Measurements from ENCODE around the gene MAST4. TPM values are rescaled to one million over a fixed set of nuclear protein-coding genes. Genes with fewer than 3 reads are reported as not detected.

Gene MAST4
- polyA plus RNA-seq, 1 donor, result 10.6 TPM

- no peak for DNase-seq (ENCODE audit: low read depth)
These were observed 477.0 kb downstream of the MAST4 start for GRCh38 chr5:67073045-67073680.

GRCh38 chr5:67077296-67077695, 481.1 kb downstream of the MAST4 start:
- no peak for DNase-seq (ENCODE audit: low read depth)

- no peak for DNase-seq (ENCODE audit: low read depth)
These were observed 485.1 kb downstream of the MAST4 start for GRCh38 chr5:67081261-67081660.

DNA sequence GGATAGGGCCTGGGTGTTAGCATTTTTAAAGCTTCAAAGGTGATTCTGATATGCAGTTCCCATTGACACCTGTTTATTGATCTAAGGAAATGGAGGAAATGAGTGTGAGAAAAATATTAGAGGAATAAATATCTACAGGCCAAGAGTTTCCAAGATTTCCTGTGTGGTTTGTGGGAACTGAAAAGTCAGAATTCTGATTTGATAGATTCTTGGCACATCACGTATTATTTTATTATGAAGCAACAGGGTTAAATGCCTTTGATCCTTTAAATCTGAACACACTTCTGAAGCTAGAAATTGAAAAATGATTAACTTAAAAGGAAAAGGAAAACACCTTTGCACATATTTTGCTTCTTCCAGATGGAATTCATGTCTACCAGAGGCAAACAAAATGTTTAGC, 486.7 kb downstream of the MAST4 start:
- no peak for DNase-seq (ENCODE audit: low read depth)

DNA sequence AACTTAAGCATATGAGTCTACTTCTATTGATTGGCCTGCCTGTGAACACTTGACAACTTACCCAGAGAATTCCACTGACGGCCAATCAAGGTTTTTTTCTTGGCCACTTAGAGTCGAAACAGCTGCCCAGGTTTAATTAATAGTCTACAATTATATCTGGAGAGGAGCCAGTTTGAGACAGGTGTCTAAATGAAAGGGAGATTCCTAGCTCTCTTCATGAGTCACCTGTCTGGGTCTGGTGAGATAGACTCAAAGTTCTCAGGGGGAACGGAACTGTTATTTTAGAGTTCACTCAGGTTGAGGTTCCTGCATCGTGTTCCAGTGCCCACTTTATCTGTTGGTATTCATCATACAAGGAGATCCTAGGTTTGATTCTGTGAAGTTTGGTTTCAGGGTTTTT, 489.4 kb downstream of the MAST4 start:
- DNase-seq (ENCODE audit: low read depth), result no peak

- no peak for DNase-seq (ENCODE audit: low read depth)
These were observed 493.1 kb downstream of the MAST4 start for GRCh38 chr5:67089200-67089725.

DNA sequence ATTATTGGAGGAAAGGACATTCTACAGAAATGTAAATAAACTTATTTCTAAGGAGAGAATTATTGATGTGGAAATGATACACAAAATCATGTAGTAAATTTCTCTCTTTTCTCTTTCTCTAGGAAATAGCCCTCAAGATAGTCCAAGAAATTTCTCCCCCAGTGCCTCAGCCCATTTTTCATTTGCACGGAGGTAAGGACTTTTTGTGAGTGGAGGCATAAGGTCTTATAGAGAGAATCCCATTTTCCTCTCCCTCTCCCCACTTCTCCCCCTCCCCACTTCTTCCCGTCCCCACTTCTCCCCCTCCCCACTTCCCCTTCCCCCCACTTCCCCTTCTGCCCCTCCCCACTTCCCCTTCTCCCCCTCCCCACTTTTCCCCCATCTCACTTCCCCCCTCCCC, 493.8 kb downstream of the MAST4 start:
- DNase-seq (ENCODE audit: low read depth), result no peak

DNA sequence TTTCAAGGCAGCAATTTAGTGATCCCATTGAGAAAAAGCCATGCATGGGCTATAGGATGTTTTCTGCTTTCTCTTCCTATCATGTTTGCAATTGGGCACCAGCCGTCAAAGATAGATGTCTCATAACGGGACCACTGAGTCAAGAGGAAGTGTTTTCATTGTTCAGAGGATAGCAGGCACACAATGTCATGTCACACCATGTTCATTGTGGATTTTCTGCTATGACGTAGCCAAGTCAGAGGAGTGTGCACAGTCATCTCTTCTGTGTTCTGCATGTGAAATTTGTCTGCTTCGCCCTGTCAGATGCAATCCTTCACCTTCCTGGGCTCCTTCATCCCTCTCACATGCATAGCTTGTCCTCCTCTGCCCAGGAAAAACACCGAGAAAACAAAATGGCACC, 494.4 kb downstream of the MAST4 start:
- DNase-seq (ENCODE audit: low read depth), result no peak

- no peak for DNase-seq (ENCODE audit: low read depth)
These were observed 496.3 kb downstream of the MAST4 start for GRCh38 chr5:67092535-67092934.

GRCh38 chr5:67093279-67093678, 497.1 kb downstream of the MAST4 start:
- DNase-seq (ENCODE audit: low read depth), result no peak

DNA sequence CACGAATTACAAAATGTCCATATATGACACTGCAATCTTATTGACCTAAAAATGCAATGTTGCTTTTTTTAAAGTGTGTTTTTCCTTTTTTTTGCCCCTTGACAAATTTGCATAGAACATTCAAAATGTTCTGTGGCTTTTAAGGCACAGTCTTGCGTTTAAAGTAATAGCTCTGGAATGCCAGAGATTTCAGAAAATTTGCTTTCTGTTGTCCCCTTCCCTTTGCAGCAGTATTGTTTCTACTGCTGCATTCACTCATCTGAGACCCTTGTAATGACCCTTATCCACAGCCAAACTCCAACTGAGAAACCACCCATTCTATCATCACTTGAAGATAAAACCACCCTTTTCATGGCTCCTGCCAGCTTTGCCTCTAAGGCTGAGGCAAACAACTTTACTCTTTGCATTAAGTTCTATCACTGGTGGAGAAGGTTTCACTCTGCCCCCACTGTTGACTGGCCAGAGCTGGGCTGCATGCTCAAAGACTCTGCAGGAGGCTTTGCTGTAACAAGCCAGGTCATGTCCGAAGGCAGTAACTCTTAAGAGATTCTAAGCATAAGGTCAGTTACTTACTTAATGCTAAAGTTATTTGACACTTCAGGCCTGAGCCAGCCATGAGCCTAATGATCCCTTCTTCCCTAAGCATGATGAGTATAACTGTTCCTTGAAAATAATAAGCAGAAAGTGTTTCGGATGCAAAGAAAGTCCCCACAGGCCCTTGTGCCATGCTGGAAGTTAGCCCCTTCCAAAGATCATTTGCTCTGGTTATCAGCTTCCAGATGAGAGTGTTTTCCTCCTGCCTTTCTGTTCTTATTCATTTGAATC, 498.5 kb downstream of the MAST4 start:
- DNase-seq (ENCODE audit: low read depth), result no peak

GRCh38 chr5:67095346-67096171, 499.4 kb downstream of the MAST4 start:
- peak; percentile 71 for DNase-seq (ENCODE audit: low read depth)

DNA sequence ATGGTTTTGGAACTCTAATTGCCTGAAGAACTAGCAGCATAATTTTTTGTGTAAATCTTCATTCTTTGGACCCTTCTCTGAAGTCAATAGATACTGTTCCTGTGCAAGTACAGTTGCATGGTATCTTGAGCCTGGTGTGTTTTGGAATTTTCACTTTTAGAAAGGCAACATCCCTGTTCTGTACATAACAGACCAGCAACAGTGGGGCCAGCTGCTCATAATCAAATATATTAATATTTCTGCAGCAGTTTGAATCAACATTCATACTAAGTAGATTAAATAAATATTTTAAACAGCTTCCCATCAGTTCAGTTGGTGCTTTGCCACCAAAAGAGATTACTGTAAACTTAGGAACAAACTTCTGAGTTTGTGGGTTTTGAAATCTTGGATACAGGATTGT, 502.5 kb downstream of the MAST4 start:
- no peak for DNase-seq (ENCODE audit: low read depth)

- DNase-seq (ENCODE audit: low read depth), result no peak
These were observed 504.1 kb downstream of the MAST4 start for GRCh38 chr5:67100301-67100700.

GRCh38 chr5:67102708-67103107, 506.5 kb downstream of the MAST4 start:
- DNase-seq (ENCODE audit: low read depth), result no peak

- no peak for DNase-seq (ENCODE audit: low read depth)
These were observed 508.7 kb downstream of the MAST4 start for GRCh38 chr5:67104859-67105258.

DNA sequence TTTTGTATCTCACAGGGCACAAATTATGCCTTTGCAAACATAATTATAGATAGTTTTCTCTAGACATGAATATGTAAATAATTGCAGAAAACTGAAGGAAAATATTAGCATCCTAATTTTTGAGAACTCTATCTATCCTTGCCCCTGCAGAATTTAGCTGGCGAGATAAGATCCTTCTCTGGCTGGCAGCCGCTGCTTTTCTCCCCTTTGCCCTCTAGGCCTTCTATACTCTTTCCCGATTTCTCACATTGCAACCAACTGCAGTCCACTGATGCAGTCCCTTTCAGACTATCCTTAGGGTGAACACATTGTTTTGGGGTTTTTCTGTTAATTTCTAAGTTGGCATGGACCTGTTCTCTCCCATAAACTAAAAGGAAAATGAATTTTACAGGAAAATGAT, 509.1 kb downstream of the MAST4 start:
- no peak for DNase-seq (ENCODE audit: low read depth)

DNA sequence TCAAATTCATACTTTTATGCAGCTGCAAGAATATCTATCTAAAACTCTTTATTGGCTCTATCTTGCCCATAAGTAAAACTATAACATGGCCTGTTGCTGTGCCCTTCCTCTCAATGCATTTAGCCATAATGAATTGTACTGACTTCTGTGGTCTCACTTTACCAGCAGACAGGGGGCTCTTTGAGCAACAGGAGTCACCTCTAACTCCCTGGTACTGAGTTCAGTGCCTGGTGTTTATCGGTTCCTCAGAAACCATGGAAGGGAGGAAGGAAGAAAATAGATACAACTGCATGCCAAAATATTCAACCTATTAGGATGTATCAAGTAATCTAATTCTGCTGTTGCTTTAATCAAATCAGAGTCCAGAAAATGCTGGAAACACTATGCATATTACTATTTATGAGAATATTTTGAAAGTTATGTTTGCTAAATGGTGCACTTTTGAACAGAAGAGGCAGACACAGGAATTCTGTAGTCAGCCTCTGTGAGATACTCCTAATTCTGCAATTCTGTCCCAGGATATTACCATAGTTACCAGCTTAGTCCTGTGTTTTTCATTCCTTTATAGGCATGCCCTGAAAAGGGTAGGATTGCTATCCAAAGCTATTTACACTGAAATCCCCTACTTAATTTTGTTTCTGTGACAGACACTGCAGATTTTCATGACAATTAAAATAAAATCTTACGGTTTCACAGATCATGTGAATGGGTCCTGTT, 510.6 kb downstream of the MAST4 start:
- no peak for DNase-seq (ENCODE audit: low read depth)

DNA sequence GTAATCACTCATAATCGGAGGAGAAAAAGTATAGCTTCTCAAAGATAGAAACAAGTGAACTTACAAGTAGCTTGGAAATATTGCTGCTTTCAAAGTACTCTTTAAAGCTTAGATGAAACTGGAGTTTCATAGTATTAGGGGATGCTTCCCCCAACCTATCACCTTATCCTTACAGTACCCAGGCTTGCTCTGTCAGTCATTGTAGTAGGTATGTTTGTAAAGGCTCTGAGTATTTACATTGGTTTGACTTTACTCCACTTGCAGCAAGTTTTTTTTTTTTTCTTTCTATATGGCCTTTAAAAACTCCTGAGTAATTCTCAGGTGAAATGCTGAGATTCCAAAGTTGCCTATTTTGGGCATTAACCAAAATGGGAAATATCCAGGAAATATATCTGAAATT, 515.6 kb downstream of the MAST4 start:
- no peak for DNase-seq (ENCODE audit: low read depth)

GRCh38 chr5:67115246-67115645, 519.1 kb downstream of the MAST4 start:
- no peak for DNase-seq (ENCODE audit: low read depth)

GRCh38 chr5:67115817-67116216, 519.6 kb downstream of the MAST4 start:
- DNase-seq (ENCODE audit: low read depth), result no peak
